Naive thymus-derived CD4-positive, alpha-beta T cell (primary cell): Measurements from ENCODE around the gene P3H2. TPM values are rescaled to one million over a fixed set of nuclear protein-coding genes. Genes with fewer than 3 reads are reported as not detected.
"Not testable (repeated sequence)": the region's sequence is repeated elsewhere in the genome, so short reads cannot be mapped to it uniquely, and the experiment has no call there.

Experiments
- ATAC-seq: fragments of 150-1000 bp; cut with Tn5 transposase; 2 replicates; pipeline ENCODE4 v1.10.0; 2021; ENCODE audit warnings: mild to moderate bottlenecking, moderate library complexity
- CTCF ChIA-PET: fragments of 350-600 bp; sonication (Branson Sonifier 250); formaldehyde crosslinking; loops from one replicate; lab custom pipeline; 2021; ENCODE audit warnings: antibody characterized with exemption; lab: Charles Lee
- POLR2A ChIA-PET: fragments of 350-600 bp; sonication (Branson Sonifier 250); formaldehyde crosslinking; loops from one replicate; lab custom pipeline; 2021; ENCODE audit warnings: antibody characterized with exemption, inconsistent platforms; lab: Charles Lee
- DNase-seq, 9 donors: peaks; one replicate each; pipeline versions ENCODE4 v3.0.0 to v3.0.0-alpha.2; 2020 to 2022; ENCODE audit warnings: mixed read lengths in 1 of 9
- H3K27ac ChIP-seq: one replicate; pipeline ENCODE4 v1.7.0; 2013; ENCODE audit warnings: mild to moderate bottlenecking, low read depth, low read length, moderate library complexity
- H3K27me3 ChIP-seq, 2 donors: one replicate each; pipeline ENCODE4 v1.7.0; 2013; ENCODE audit warnings: low read length in 2 of 2, mild to moderate bottlenecking in 2 of 2, moderate library complexity in 2 of 2; ENCODE audit not compliant: control insufficient read depth in 2 of 2, insufficient read depth in 2 of 2
- H3K36me3 ChIP-seq, 3 experiments: 1 replicate in 2 of 3; 2 replicates in 1 of 3; pipeline ENCODE4 v1.7.0; 2013; ENCODE audit warnings: low read length in 3 of 3, mild to moderate bottlenecking in 3 of 3, moderate library complexity in 1 of 3; ENCODE audit not compliant: insufficient read depth in 3 of 3, control insufficient read depth in 2 of 3
- H3K4me1 ChIP-seq, 2 donors: one replicate each; pipeline ENCODE4 v1.7.0; 2013; ENCODE audit warnings: low read length in 2 of 2, mild to moderate bottlenecking in 2 of 2, moderate library complexity in 1 of 2; ENCODE audit not compliant: control insufficient read depth in 2 of 2, insufficient read depth in 2 of 2
- H3K4me3 ChIP-seq: 2 replicates; pipeline ENCODE4 v1.7.0; 2013; ENCODE audit warnings: mild to moderate bottlenecking, low read length
- H3K9me3 ChIP-seq, 3 experiments: 1 replicate in 2 of 3; 2 replicates in 1 of 3; pipeline ENCODE4 v1.7.0; 2013; ENCODE audit warnings: low read length in 3 of 3; ENCODE audit not compliant: control insufficient read depth in 2 of 3
- H3K27ac Mint-ChIP-seq, 9 donors: one replicate each; pipeline ENCODE4 v1.8.0; 2020 to 2022; ENCODE audit warnings: mixed read lengths in 9 of 9, mild to moderate bottlenecking in 8 of 9, moderate library complexity in 5 of 9, inconsistent platforms in 2 of 9
- H3K27me3 Mint-ChIP-seq, 5 donors: one replicate each; pipeline ENCODE4 v1.8.0; 2021 to 2022; ENCODE audit warnings: mixed read lengths in 5 of 5, mild to moderate bottlenecking in 1 of 5
- H3K36me3 Mint-ChIP-seq, 5 donors: one replicate each; pipeline ENCODE4 v1.8.0; 2020 to 2022; ENCODE audit warnings: mixed read lengths in 5 of 5, mild to moderate bottlenecking in 3 of 5, inconsistent platforms in 1 of 5
- H3K4me1 Mint-ChIP-seq, 7 donors: one replicate each; pipeline ENCODE4 v1.8.0; 2020 to 2022; ENCODE audit warnings: mixed read lengths in 7 of 7, mild to moderate bottlenecking in 3 of 7, inconsistent platforms in 1 of 7
- H3K4me3 Mint-ChIP-seq, 10 donors: one replicate each; pipeline ENCODE4 v1.8.0; 2020 to 2022; ENCODE audit warnings: mild to moderate bottlenecking in 10 of 10, mixed read lengths in 10 of 10, moderate library complexity in 6 of 10, inconsistent platforms in 2 of 10
- H3K9me3 Mint-ChIP-seq, 11 donors: one replicate each; pipeline ENCODE4 v1.8.0; 2020 to 2022; ENCODE audit warnings: mixed read lengths in 11 of 11, mild to moderate bottlenecking in 4 of 11, inconsistent platforms in 1 of 11, moderate library complexity in 1 of 11
- intact Hi-C, 2 donors: fragments of 100-400 bp; cut with micrococcal nuclease; formaldehyde crosslinking; loops; one replicate each; pipeline ENCODE4 v1.15.1; 2023
- polyA plus RNA-seq, 2 donors: library from polyadenylated mRNA; unstranded; fragments of 300-500 nt; fragmentation: Illumina TruSeq; gene quantifications; one replicate each; pipeline ENCODE4 v1.2.3, GENCODE V29; 2021
- total RNA-seq, 6 experiments: library from RNA in 5 of 6; stranded (reverse) in 5 of 6; gene quantifications; 1 replicate in 5 of 6; 2 replicates in 1 of 6; pipeline ENCODE4 v1.2.3 and lab custom pipeline; 2021 to 2026

Gene P3H2
- total and polyA plus RNA-seq, 7 experiments from 2014 or later = 0.48 to 1.8 TPM; not detected in 5

GRCh38 chr3:190162013-190162412, 41.3 kb upstream of the P3H2 start:
- CTCF ChIA-PET, H3K4me3 Mint-ChIP-seq, H3K27ac ChIP-seq, intact Hi-C loops, ATAC-seq, H3K27me3 ChIP-seq, POLR2A ChIA-PET, H3K27ac Mint-ChIP-seq, H3K4me1 ChIP-seq, H3K27me3 Mint-ChIP-seq, H3K4me1 Mint-ChIP-seq, H3K4me3 ChIP-seq, H3K9me3 ChIP-seq, DNase-seq, H3K36me3 Mint-ChIP-seq, H3K36me3 ChIP-seq: not testable (repeated sequence)
- H3K9me3 Mint-ChIP-seq = peaks cover 0 to 13% (median 1%) of the 10 kb centered on the region in 11 donors

GRCh38 chr3:190159902-190160435, 39.3 kb upstream of the P3H2 start:
- Mint-ChIP-seq H3K27ac (no peak overlapping the region), H3K36me3 (no peaks in the 10 kb centered on the region), H3K4me1 (no peaks in the 10 kb centered on the region), H3K4me3 (no peak overlapping the region), H3K9me3 (peaks cover 0 to 13% (median 2%) of the 10 kb centered on the region in 11 donors), H3K27me3 (peaks cover 0 to 7% (median 4%) of the 10 kb centered on the region in 5 donors)
- H3K36me3 ChIP-seq = no peaks in the 10 kb centered on the region
- ATAC-seq (no peak), DNase-seq (no peak)
- intact Hi-C loops = no loop called here
- no peaks in the 10 kb centered on the region for H3K9me3 ChIP-seq
- no peak overlapping the region for H3K27ac ChIP-seq
- no peak overlapping the region for H3K4me3 ChIP-seq
- ChIA-PET CTCF (no interaction called here), POLR2A (no interaction called here)
- H3K27me3 ChIP-seq = no peaks in the 10 kb centered on the region
- no peaks in the 10 kb centered on the region for H3K4me1 ChIP-seq

GRCh38 chr3:190158261-190158660, 37.6 kb upstream of the P3H2 start:
- Mint-ChIP-seq H3K27ac (no peak overlapping the region), H3K36me3 (no peaks in the 10 kb centered on the region), H3K27me3 (peaks cover 0 to 7% (median 6%) of the 10 kb centered on the region in 5 donors), H3K4me3 (no peak overlapping the region), H3K9me3 (peaks cover 0 to 11% (median 2%) of the 10 kb centered on the region in 11 donors), H3K4me1 (no peaks in the 10 kb centered on the region)
- H3K36me3 ChIP-seq = no peaks in the 10 kb centered on the region
- intact Hi-C loops = no loop called here
- POLR2A ChIA-PET = no interaction called here
- H3K9me3 ChIP-seq = no peaks in the 10 kb centered on the region
- H3K27ac ChIP-seq = no peak overlapping the region
- DNase-seq (no peak), ATAC-seq (no peak)
- H3K4me1 ChIP-seq = no peaks in the 10 kb centered on the region
- CTCF ChIA-PET = no interaction called here
- no peaks in the 10 kb centered on the region for H3K27me3 ChIP-seq
- no peak overlapping the region for H3K4me3 ChIP-seq

- H3K9me3 ChIP-seq = no peaks in the 10 kb centered on the region
- Mint-ChIP-seq H3K4me1 (no peaks in the 10 kb centered on the region), H3K36me3 (no peaks in the 10 kb centered on the region), H3K27ac (no peak overlapping the region), H3K9me3 (peaks cover 0 to 5% (median 0%) of the 10 kb centered on the region in 11 donors), H3K4me3 (no peak overlapping the region), H3K27me3 (peaks cover 0 to 7% (median 4%) of the 10 kb centered on the region in 5 donors)
- no peak for ATAC-seq
- no peak for DNase-seq
- ChIA-PET CTCF (no interaction called here), POLR2A (no interaction called here)
- no peaks in the 10 kb centered on the region for H3K27me3 ChIP-seq
- intact Hi-C loops = no loop called here
- no peaks in the 10 kb centered on the region for H3K4me1 ChIP-seq
- no peaks in the 10 kb centered on the region for H3K36me3 ChIP-seq
- no peak overlapping the region for H3K27ac ChIP-seq
- no peak overlapping the region for H3K4me3 ChIP-seq
These were observed 35.1 kb upstream of the P3H2 start for GRCh38 chr3:190155752-190156151.

- ChIA-PET POLR2A (no interaction called here), CTCF (no interaction called here)
- H3K27me3 Mint-ChIP-seq = peaks cover 0 to 8% (median 4%) of the 10 kb centered on the region in 5 donors
- H3K27me3 ChIP-seq = no peaks in the 10 kb centered on the region
- H3K36me3 Mint-ChIP-seq = no peaks in the 10 kb centered on the region
- no peaks in the 10 kb centered on the region for H3K36me3 ChIP-seq
- H3K4me1 ChIP-seq = no peaks in the 10 kb centered on the region
- intact Hi-C loops = no loop called here
- H3K4me3 Mint-ChIP-seq = no peak overlapping the region
- H3K4me3 ChIP-seq = no peak overlapping the region
- no peaks in the 10 kb centered on the region for H3K9me3 ChIP-seq
- peaks cover 0 to under 1% (median 0%) of the 10 kb centered on the region in 11 donors for H3K9me3 Mint-ChIP-seq
- H3K27ac Mint-ChIP-seq = no peak overlapping the region
- H3K4me1 Mint-ChIP-seq = no peaks in the 10 kb centered on the region
- no peak overlapping the region for H3K27ac ChIP-seq
- DNase-seq (no peak), ATAC-seq (no peak)
These were observed 30.0 kb upstream of the P3H2 start for GRCh38 chr3:190150681-190151080.

GRCh38 chr3:190149830-190150619, 29.3 kb upstream of the P3H2 start:
- CTCF ChIA-PET, intact Hi-C loops, DNase-seq: not testable (repeated sequence)

GRCh38 chr3:190144793-190145192, 24.1 kb upstream of the P3H2 start:
- H3K4me1 Mint-ChIP-seq, intact Hi-C loops, H3K27ac Mint-ChIP-seq, H3K9me3 ChIP-seq, H3K27me3 ChIP-seq, H3K4me1 ChIP-seq, H3K36me3 Mint-ChIP-seq, H3K9me3 Mint-ChIP-seq, ATAC-seq, CTCF ChIA-PET, H3K36me3 ChIP-seq, H3K4me3 Mint-ChIP-seq, POLR2A ChIA-PET, DNase-seq, H3K4me3 ChIP-seq, H3K27ac ChIP-seq: not testable (repeated sequence)
- peaks cover 0 to 16% (median 10%) of the 10 kb centered on the region in 5 donors for H3K27me3 Mint-ChIP-seq

More at GRCh38 chr3:190149830-190150619, 29.3 kb upstream of the P3H2 start:
- H3K4me1 Mint-ChIP-seq, H3K4me3 ChIP-seq, H3K4me3 Mint-ChIP-seq, H3K27me3 ChIP-seq, H3K9me3 ChIP-seq, H3K4me1 ChIP-seq, H3K36me3 Mint-ChIP-seq, POLR2A ChIA-PET, H3K27ac ChIP-seq, H3K27ac Mint-ChIP-seq, H3K9me3 Mint-ChIP-seq, H3K36me3 ChIP-seq, ATAC-seq: not testable (repeated sequence)
- H3K27me3 Mint-ChIP-seq = peaks cover 0 to 12% (median 7%) of the 10 kb centered on the region in 5 donors
